HepG2 (cell line): ENCODE measurements around the gene CCDC106. TPM values are rescaled to one million over a fixed set of nuclear protein-coding genes. Genes with fewer than 3 reads are reported as not detected.

Source experiments
- ARNT2 ChIP-seq: sonication (generic); formaldehyde crosslinking; IDR thresholded peaks from 2 replicates; pipeline ENCODE4 v1.8.0; 2022; ENCODE audit warnings: mild to moderate bottlenecking, low read depth, missing genetic modification reagents, moderate library complexity
- CEBPB ChIP-seq: IDR thresholded peaks from 2 replicates; pipeline ENCODE4 v1.6.1; 2011; ENCODE audit warnings: low read depth, low read length, improper control_type of control experiment, borderline replicate concordance
- FOXK2 ChIP-seq: fragments of 450-650 bp; IDR thresholded peaks from 2 replicates; pipeline ENCODE4 v1.6.1; 2016
- HCFC1 ChIP-seq: fragments of 150-350 bp; IDR thresholded peaks from 2 replicates; pipeline ENCODE4 v1.6.1; 2014; ENCODE audit warnings: low read depth, low read length
- NCOA5 ChIP-seq: sonication (generic); formaldehyde crosslinking; IDR thresholded peaks from 2 replicates; pipeline ENCODE4 v1.4.0; 2020; ENCODE audit warnings: missing genetic modification reagents
- NFE2 ChIP-seq: sonication (generic); formaldehyde crosslinking; IDR thresholded peaks from 2 replicates; pipeline ENCODE4 v1.4.0; 2020; ENCODE audit warnings: missing genetic modification reagents
- SCMH1 ChIP-seq: sonication (generic); formaldehyde crosslinking; IDR thresholded peaks from 2 replicates; pipeline ENCODE4 v1.9.0; 2021; ENCODE audit warnings: missing genetic modification reagents, mild to moderate bottlenecking, borderline replicate concordance
- ZFP1 ChIP-seq: IDR thresholded peaks from 2 replicates; pipeline ENCODE4 v1.6.1; 2016
- ZMYM4 ChIP-seq: sonication (generic); formaldehyde crosslinking; IDR thresholded peaks from 2 replicates; pipeline ENCODE4 v1.8.1; 2023; ENCODE audit warnings: mild to moderate bottlenecking, missing genetic modification reagents
- ZNF17 ChIP-seq: sonication (generic); formaldehyde crosslinking; IDR thresholded peaks from 2 replicates; pipeline ENCODE4 v1.5.0; 2020; ENCODE audit warnings: mild to moderate bottlenecking, missing genetic modification reagents
- ZNF326 ChIP-seq: sonication (generic); formaldehyde crosslinking; IDR thresholded peaks from 2 replicates; pipeline ENCODE4 v1.4.0; 2020; ENCODE audit warnings: missing genetic modification reagents, borderline replicate concordance
- ZNF333 ChIP-seq: sonication (generic); formaldehyde crosslinking; IDR thresholded peaks from 2 replicates; pipeline ENCODE4 v1.4.0; 2020; ENCODE audit warnings: mild to moderate bottlenecking, missing genetic modification reagents, borderline replicate concordance
- ZNF598 ChIP-seq: sonication (generic); formaldehyde crosslinking; IDR thresholded peaks from 2 replicates; pipeline ENCODE4 v1.5.1; 2020; ENCODE audit warnings: mild to moderate bottlenecking, missing genetic modification reagents, borderline replicate concordance
- ZNF746 ChIP-seq: sonication (generic); formaldehyde crosslinking; IDR thresholded peaks from 2 replicates; pipeline ENCODE4 v1.8.0; 2022; ENCODE audit warnings: mild to moderate bottlenecking, missing genetic modification reagents
- polyA plus RNA-seq, 8 experiments: library from polyadenylated mRNA; depleted of rRNA in 3 of 8; stranded (reverse) in 7 of 8; unstranded in 1 of 8; fragments of >200 nt; fragmentation: Illumina TruSeq in 4 of 8; extraction: Trizol in 4 of 8; gene quantifications; 2 replicates each; pipeline versions ENCODE4 v1.2.1 to v1.2.3, GENCODE V29; 2011 to 2016; ENCODE audit warnings: low read depth in 4 of 8, missing spikeins in 1 of 8, mixed read lengths in 1 of 8; ENCODE audit not compliant: insufficient read depth in 1 of 8
- total RNA-seq, 5 experiments: library from RNA; depleted of rRNA; stranded (reverse); fragments of >200 nt; fragmentation: Illumina TruSeq; extraction: Trizol; gene quantifications; 2 replicates each; pipeline ENCODE4 v1.2.3, GENCODE V29; 2016; ENCODE audit warnings: low read depth in 1 of 5
- TF ChIP-seq, protein P1 (sequence below): sonication (generic); formaldehyde crosslinking; conservative IDR thresholded peaks from 2 replicates; pipeline ENCODE4 v1.4.0; 2020; ENCODE audit warnings: missing genetic modification reagents
- TF ChIP-seq, protein P2 (sequence below): sonication (generic); formaldehyde crosslinking; IDR thresholded peaks from 2 replicates; pipeline ENCODE4 v1.5.1; 2020; ENCODE audit warnings: missing genetic modification reagents, mild to moderate bottlenecking, borderline replicate concordance
- TF ChIP-seq, protein P3 (sequence below): IDR thresholded peaks from 2 replicates; pipeline ENCODE4 v1.6.1; 2016; ENCODE audit warnings: missing biosample characterization, missing genetic modification reagents, low read depth
- TF ChIP-seq, protein P4 (sequence below): sonication (generic); formaldehyde crosslinking; IDR thresholded peaks from 2 replicates; pipeline ENCODE4 v1.4.0; 2020; ENCODE audit warnings: missing genetic modification reagents, borderline replicate concordance
- TF ChIP-seq, protein P5 (sequence below): sonication (generic); formaldehyde crosslinking; IDR thresholded peaks from 2 replicates; pipeline ENCODE4 v1.4.0; 2020; ENCODE audit warnings: missing genetic modification reagents

Gene CCDC106
- total and polyA plus RNA-seq, 2 of the 13 experiments (the other 11 are each of a cell fraction or from before 2014, with no cell fraction given): 4.7 to 8.8 TPM

DNA sequence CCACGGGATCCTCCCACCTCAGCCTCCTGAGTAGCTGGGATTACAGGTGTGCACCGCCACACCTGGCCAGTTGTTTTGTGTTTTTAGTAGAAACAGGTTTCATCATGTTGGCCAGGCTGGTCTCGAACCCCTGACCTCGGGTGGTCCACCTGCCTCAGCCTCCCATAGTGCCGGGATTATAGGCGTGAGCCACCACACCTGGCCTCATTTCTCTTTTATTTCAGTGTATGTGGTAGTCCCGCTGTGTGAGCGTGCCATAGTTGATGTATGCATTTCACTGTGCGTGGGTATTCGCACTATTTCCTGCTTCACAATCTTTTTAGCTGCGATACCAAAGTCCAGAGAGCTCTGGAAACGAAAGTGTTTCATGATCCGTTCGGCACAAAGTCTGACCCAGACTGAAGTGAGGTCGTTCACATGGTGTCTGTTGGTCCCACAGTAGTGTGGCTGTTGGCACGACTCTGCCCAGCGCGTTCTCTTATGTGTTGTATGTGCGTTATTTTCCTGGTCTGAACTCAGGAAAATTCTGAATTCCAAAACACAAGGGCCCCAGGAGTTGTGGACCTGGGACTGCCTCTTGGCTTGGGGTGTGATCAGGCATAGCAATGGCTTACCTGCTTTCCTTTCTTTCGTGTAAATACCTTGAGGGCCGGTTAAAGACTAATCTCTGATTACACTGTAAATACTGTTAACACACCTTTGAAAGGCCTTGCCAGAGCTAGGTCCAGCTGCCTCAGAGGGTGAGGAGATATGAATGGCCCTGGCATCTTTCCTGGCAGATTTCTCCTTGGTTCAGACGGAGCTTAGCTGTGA lies 35.6 kb downstream of the CCDC106 start (continued):
- TF ChIP-seq ZMYM4 (no peak), HCFC1 (no peak), NFE2 (no peak), ZNF326 (CRISPR knock-in tag) (no peak), SCMH1 (no peak), ZNF598 (CRISPR knock-in tag) (no peak), ZNF333 (no peak), ARNT2 (CRISPR knock-in tag) (no peak), CEBPB (no peak), ZNF746 (CRISPR knock-in tag) (no peak), NCOA5 (CRISPR knock-in tag) (no peak), FOXK2 (no peak), ZFP1 (CRISPR knock-in tag) (peak; percentile 46; the same call in 1 of the 2 replicates), ZNF17 (CRISPR knock-in tag) (no peak)
- TF ChIP-seq, protein P1, sequence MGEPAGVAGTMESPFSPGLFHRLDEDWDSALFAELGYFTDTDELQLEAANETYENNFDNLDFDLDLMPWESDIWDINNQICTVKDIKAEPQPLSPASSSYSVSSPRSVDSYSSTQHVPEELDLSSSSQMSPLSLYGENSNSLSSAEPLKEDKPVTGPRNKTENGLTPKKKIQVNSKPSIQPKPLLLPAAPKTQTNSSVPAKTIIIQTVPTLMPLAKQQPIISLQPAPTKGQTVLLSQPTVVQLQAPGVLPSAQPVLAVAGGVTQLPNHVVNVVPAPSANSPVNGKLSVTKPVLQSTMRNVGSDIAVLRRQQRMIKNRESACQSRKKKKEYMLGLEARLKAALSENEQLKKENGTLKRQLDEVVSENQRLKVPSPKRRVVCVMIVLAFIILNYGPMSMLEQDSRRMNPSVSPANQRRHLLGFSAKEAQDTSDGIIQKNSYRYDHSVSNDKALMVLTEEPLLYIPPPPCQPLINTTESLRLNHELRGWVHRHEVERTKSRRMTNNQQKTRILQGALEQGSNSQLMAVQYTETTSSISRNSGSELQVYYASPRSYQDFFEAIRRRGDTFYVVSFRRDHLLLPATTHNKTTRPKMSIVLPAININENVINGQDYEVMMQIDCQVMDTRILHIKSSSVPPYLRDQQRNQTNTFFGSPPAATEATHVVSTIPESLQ (CRISPR knock-in tag): no peak
- TF ChIP-seq, protein P2, sequence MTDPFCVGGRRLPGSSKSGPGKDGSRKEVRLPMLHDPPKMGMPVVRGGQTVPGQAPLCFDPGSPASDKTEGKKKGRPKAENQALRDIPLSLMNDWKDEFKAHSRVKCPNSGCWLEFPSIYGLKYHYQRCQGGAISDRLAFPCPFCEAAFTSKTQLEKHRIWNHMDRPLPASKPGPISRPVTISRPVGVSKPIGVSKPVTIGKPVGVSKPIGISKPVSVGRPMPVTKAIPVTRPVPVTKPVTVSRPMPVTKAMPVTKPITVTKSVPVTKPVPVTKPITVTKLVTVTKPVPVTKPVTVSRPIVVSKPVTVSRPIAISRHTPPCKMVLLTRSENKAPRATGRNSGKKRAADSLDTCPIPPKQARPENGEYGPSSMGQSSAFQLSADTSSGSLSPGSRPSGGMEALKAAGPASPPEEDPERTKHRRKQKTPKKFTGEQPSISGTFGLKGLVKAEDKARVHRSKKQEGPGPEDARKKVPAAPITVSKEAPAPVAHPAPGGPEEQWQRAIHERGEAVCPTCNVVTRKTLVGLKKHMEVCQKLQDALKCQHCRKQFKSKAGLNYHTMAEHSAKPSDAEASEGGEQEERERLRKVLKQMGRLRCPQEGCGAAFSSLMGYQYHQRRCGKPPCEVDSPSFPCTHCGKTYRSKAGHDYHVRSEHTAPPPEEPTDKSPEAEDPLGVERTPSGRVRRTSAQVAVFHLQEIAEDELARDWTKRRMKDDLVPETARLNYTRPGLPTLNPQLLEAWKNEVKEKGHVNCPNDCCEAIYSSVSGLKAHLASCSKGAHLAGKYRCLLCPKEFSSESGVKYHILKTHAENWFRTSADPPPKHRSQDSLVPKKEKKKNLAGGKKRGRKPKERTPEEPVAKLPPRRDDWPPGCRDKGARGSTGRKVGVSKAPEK: no peak
- TF ChIP-seq, protein P3, sequence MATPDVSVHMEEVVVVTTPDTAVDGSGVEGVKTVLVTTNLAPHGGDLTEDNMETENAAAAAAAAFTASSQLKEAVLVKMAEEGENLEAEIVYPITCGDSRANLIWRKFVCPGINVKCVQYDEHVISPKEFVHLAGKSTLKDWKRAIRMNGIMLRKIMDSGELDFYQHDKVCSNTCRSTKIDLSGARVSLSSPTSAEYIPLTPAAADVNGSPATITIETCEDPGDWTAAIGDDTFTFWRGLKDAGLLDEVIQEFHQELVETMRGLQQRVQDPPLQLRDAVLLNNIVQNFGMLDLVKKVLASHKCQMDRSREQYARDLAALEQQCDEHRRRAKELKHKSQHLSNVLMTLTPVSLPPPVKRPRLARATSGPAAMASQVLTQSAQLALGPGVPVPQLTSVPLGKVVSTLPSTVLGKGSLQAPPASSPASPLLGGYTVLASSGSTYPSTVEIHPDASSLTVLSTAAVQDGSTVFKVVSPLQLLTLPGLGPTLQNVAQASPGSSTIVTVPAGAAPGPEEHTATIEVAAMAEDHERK (CRISPR knock-in tag): no peak
- TF ChIP-seq, protein P4, sequence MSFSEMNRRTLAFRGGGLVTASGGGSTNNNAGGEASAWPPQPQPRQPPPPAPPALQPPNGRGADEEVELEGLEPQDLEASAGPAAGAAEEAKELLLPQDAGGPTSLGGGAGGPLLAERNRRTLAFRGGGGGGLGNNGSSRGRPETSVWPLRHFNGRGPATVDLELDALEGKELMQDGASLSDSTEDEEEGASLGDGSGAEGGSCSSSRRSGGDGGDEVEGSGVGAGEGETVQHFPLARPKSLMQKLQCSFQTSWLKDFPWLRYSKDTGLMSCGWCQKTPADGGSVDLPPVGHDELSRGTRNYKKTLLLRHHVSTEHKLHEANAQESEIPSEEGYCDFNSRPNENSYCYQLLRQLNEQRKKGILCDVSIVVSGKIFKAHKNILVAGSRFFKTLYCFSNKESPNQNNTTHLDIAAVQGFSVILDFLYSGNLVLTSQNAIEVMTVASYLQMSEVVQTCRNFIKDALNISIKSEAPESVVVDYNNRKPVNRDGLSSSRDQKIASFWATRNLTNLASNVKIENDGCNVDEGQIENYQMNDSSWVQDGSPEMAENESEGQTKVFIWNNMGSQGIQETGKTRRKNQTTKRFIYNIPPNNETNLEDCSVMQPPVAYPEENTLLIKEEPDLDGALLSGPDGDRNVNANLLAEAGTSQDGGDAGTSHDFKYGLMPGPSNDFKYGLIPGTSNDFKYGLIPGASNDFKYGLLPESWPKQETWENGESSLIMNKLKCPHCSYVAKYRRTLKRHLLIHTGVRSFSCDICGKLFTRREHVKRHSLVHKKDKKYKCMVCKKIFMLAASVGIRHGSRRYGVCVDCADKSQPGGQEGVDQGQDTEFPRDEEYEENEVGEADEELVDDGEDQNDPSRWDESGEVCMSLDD (CRISPR knock-in tag): no peak
- TF ChIP-seq, protein P5, sequence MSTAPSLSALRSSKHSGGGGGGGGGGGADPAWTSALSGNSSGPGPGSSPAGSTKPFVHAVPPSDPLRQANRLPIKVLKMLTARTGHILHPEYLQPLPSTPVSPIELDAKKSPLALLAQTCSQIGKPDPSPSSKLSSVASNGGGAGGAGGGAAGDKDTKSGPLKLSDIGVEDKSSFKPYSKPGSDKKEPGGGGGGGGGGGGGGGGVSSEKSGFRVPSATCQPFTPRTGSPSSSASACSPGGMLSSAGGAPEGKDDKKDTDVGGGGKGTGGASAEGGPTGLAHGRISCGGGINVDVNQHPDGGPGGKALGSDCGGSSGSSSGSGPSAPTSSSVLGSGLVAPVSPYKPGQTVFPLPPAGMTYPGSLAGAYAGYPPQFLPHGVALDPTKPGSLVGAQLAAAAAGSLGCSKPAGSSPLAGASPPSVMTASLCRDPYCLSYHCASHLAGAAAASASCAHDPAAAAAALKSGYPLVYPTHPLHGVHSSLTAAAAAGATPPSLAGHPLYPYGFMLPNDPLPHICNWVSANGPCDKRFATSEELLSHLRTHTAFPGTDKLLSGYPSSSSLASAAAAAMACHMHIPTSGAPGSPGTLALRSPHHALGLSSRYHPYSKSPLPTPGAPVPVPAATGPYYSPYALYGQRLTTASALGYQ (CRISPR knock-in tag): 0 out of 2 replicates have a peak, but pooled peaks have one; percentile 48
